CD14-positive monocyte (primary cell): ENCODE measurements around the gene PPM1M. TPM values are rescaled to one million over a fixed set of nuclear protein-coding genes. Genes with fewer than 3 reads are reported as not detected.

Experiments used
- DNase-seq, 3 donors: peaks; one replicate each; pipeline ENCODE4 v3.0.0-alpha.2; 2011 to 2022
- H2AFZ ChIP-seq: 2 replicates; pipeline ENCODE4 v1.6.0; 2012; ENCODE audit warnings: mild to moderate bottlenecking, low read depth, low read length, inconsistent platforms; ENCODE audit not compliant: insufficient read depth, poor library complexity, severe bottlenecking
- H3K27ac ChIP-seq, 2 donors: 1 replicate in 1 of 2; 2 replicates in 1 of 2; pipeline ENCODE4 v1.5.1; 2012 to 2013; ENCODE audit warnings: low read length in 2 of 2, control low read depth in 1 of 2, inconsistent platforms in 1 of 2, low read depth in 1 of 2, mild to moderate bottlenecking in 1 of 2
- H3K27me3 ChIP-seq, 2 donors: one replicate each; pipeline versions ENCODE4 v1.6.0 to v1.6.1; 2011 to 2013; ENCODE audit warnings: low read length in 2 of 2; ENCODE audit not compliant: control insufficient read depth in 2 of 2, insufficient read depth in 2 of 2
- H3K36me3 ChIP-seq, 2 donors: replicated peaks in 1 of 2; 1 replicate in 1 of 2; 2 replicates in 1 of 2; pipeline versions ENCODE4 v1.5.1 to v1.6.1; 2012 to 2013; ENCODE audit warnings: low read length in 2 of 2, control low read depth in 1 of 2, inconsistent platforms in 1 of 2, mild to moderate bottlenecking in 1 of 2; ENCODE audit not compliant: insufficient read depth in 2 of 2, control insufficient read depth in 1 of 2
- H3K4me1 ChIP-seq, 2 donors: 1 replicate in 1 of 2; 2 replicates in 1 of 2; pipeline versions ENCODE4 v1.5.1 to v1.6.1; 2012 to 2013; ENCODE audit warnings: low read length in 2 of 2, control low read depth in 1 of 2, inconsistent platforms in 1 of 2, mild to moderate bottlenecking in 1 of 2, moderate library complexity in 1 of 2; ENCODE audit not compliant: insufficient read depth in 2 of 2, control insufficient read depth in 1 of 2
- H3K4me2 ChIP-seq: replicated peaks from 2 replicates; pipeline ENCODE3; 2012; ENCODE audit warnings: low read length, moderate library complexity, mild to moderate bottlenecking; ENCODE audit not compliant: poor library complexity, severe bottlenecking; ENCODE audit errors: extremely low read depth
- H3K4me3 ChIP-seq, 3 experiments: fragments of 200-600 bp in 1 of 3; sonication (generic) in 1 of 3; replicated peaks in 1 of 3; 1 replicate in 2 of 3; 2 replicates in 1 of 3; pipeline ENCODE4 v1.5.1; 2011 to 2013; ENCODE audit warnings: low read length in 3 of 3, mild to moderate bottlenecking in 3 of 3, control low read depth in 2 of 3, low read depth in 2 of 3, inconsistent platforms in 1 of 3, moderate library complexity in 1 of 3
- H3K79me2 ChIP-seq: 2 replicates; pipeline ENCODE4 v1.6.0; 2012; ENCODE audit warnings: mild to moderate bottlenecking, control low read depth, inconsistent platforms, low read length, moderate library complexity; ENCODE audit not compliant: insufficient read depth
- H3K9ac ChIP-seq: 2 replicates; pipeline ENCODE4 v1.6.0; 2017; ENCODE audit warnings: low read length, mild to moderate bottlenecking; ENCODE audit not compliant: insufficient read depth, poor library complexity, severe bottlenecking
- H3K9me3 ChIP-seq, 2 donors: replicated peaks in 1 of 2; 1 replicate in 1 of 2; 2 replicates in 1 of 2; pipeline versions ENCODE4 v1.5.1 to v1.6.1; 2012 to 2013; ENCODE audit warnings: low read length in 2 of 2, control low read depth in 1 of 2; ENCODE audit not compliant: control insufficient read depth in 1 of 2, insufficient read depth in 1 of 2
- H4K20me1 ChIP-seq: 2 replicates; pipeline ENCODE4 v1.6.0; 2012; ENCODE audit warnings: mild to moderate bottlenecking, low read length, control low read depth, moderate library complexity; ENCODE audit not compliant: insufficient read depth
- H3K27ac Mint-ChIP-seq, 7 donors: one replicate each; pipeline ENCODE4 v1.8.0; 2020; ENCODE audit warnings: mild to moderate bottlenecking in 7 of 7, mixed read lengths in 7 of 7, moderate library complexity in 6 of 7, inconsistent platforms in 2 of 7
- H3K27me3 Mint-ChIP-seq, 3 donors: one replicate each; pipeline ENCODE4 v1.8.0; 2021 to 2022; ENCODE audit warnings: low read depth in 3 of 3, mild to moderate bottlenecking in 3 of 3, mixed read lengths in 3 of 3, moderate library complexity in 3 of 3, inconsistent platforms in 1 of 3
- H3K36me3 Mint-ChIP-seq, 2 donors: one replicate each; pipeline ENCODE4 v1.8.0; 2020; ENCODE audit warnings: mixed read lengths in 2 of 2, inconsistent platforms in 1 of 2, mild to moderate bottlenecking in 1 of 2
- H3K4me1 Mint-ChIP-seq: one replicate; pipeline ENCODE4 v1.8.0; 2020; ENCODE audit warnings: mild to moderate bottlenecking, mixed read lengths
- H3K4me3 Mint-ChIP-seq, 2 donors: one replicate each; pipeline ENCODE4 v1.8.0; 2020; ENCODE audit warnings: mild to moderate bottlenecking in 2 of 2, mixed read lengths in 2 of 2, moderate library complexity in 1 of 2
- H3K9me3 Mint-ChIP-seq, 7 donors: one replicate each; pipeline ENCODE4 v1.8.0; 2020 to 2022; ENCODE audit warnings: mixed read lengths in 7 of 7, mild to moderate bottlenecking in 6 of 7, moderate library complexity in 6 of 7, inconsistent platforms in 2 of 7
- WGBS: methylation state at CpG from one replicate; pipeline ENCODE4 v1.1.5; 2013; ENCODE audit warnings: missing lambda C conversion rate; ENCODE audit not compliant: insufficient coverage; 5-methylcytosine and 5-hydroxymethylcytosine counted together
- intact Hi-C, 2 donors: fragments of 100-400 bp; cut with micrococcal nuclease; formaldehyde crosslinking; loops; one replicate each; pipeline versions ENCODE4 v1.15.0 to v1.15.1; 2023
- polyA plus RNA-seq, 3 donors: library from polyadenylated mRNA; depleted of rRNA in 1 of 3; unstranded in 2 of 3; stranded (reverse) in 1 of 3; fragments of 300-500 nt in 2 of 3; fragments of >200 nt in 1 of 3; fragmentation: Illumina TruSeq in 2 of 3; gene quantifications; 1 replicate in 2 of 3; 2 replicates in 1 of 3; pipeline ENCODE4 v1.2.3, GENCODE V29; 2012 to 2021
- TF ChIP-seq, protein P1 (sequence below): fragments of 200-600 bp; IDR thresholded peaks from one replicate; pipeline ENCODE4 v1.8.0; 2022; ENCODE audit warnings: antibody characterized with exemption, mild to moderate bottlenecking

Gene PPM1M
- polyA plus RNA-seq, 3 donors, result 92.8 to 144 (median 120) TPM

GRCh38 chr3:52221141-52221562, 24.4 kb upstream of the PPM1M start:
- Histone ChIP-seq H3K36me3 (peaks cover 0 to 7% of the 10 kb centered on the region in 2 donors), H3K79me2 (no peaks in the 10 kb centered on the region), H4K20me1 (peaks cover 6% of the 10 kb centered on the region), H3K27me3 (no peaks in the 10 kb centered on the region), H3K4me2 (no peak overlapping the region), H3K4me3 (no peak overlapping the region), H3K27ac (no peak overlapping the region), H3K9ac (no peak overlapping the region), H2AFZ (no peak overlapping the region), H3K4me1 (peaks cover 42 to 49% of the 10 kb centered on the region in 2 donors), H3K9me3 (no peaks in the 10 kb centered on the region)
- Mint-ChIP-seq H3K4me3 (no peak overlapping the region), H3K27ac (no peak overlapping the region), H3K4me1 (peaks cover 53% of the 10 kb centered on the region), H3K9me3 (no peaks in the 10 kb centered on the region), H3K36me3 (peaks cover 27 to 30% of the 10 kb centered on the region in 2 donors), H3K27me3 (peaks cover 0 to 3% (median 2%) of the 10 kb centered on the region in 3 donors)
- DNase-seq, result no peak
- TF ChIP-seq, protein P1, sequence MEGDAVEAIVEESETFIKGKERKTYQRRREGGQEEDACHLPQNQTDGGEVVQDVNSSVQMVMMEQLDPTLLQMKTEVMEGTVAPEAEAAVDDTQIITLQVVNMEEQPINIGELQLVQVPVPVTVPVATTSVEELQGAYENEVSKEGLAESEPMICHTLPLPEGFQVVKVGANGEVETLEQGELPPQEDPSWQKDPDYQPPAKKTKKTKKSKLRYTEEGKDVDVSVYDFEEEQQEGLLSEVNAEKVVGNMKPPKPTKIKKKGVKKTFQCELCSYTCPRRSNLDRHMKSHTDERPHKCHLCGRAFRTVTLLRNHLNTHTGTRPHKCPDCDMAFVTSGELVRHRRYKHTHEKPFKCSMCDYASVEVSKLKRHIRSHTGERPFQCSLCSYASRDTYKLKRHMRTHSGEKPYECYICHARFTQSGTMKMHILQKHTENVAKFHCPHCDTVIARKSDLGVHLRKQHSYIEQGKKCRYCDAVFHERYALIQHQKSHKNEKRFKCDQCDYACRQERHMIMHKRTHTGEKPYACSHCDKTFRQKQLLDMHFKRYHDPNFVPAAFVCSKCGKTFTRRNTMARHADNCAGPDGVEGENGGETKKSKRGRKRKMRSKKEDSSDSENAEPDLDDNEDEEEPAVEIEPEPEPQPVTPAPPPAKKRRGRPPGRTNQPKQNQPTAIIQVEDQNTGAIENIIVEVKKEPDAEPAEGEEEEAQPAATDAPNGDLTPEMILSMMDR, result no peak
- WGBS, result 95% methylated on average over 27 of the region's 27 CpGs
- intact Hi-C loops, result no loop called here

DNA sequence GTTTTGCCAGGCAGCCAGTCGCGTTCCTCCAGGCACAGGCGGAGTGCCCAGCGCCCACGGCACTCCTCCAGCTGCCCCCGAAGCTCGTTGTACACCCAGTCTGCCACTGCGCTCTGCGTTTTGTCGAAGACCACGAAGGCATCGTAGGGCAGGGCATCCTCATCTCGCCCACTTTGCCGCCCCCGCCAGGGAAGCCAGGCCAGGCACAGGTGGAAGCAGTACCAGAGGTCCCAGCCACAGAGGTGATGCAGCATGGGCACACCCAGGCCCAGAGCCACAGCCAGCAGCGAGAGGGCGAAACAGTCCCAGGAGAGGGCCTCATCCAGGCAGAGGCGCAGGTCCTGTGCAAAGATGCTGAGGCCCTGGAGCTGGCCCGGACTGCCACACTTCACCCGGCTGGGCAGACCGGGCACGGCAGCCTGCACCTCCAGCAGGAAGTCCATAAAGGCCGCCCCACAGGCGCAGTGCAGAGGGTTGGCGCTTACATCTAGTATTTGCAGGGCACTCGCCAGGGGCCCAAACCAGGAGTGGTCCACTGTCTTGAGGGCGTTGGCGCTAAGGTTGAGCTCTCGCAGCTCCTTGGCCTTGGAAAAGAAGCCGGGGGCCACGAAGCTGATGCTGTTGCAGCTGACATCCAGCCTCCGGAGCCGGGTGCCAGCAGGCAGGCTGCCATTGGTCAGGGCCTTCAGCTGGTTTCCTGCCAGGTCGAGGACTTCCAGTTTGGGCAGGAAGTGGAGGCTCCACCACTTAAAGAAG, 23.8 kb upstream of the PPM1M start:
- intact Hi-C loops, result no loop called here
- WGBS, result 85% methylated on average over 33 of the region's 34 CpGs
- H3K79me2 ChIP-seq, result no peaks in the 10 kb centered on the region

More for the DNA sequence above, 23.8 kb upstream of the PPM1M start:
- Histone ChIP-seq H4K20me1 (peaks cover 10% of the 10 kb centered on the region), H2AFZ (no peak overlapping the region), H3K4me3 (no peak overlapping the region), H3K27me3 (no peaks in the 10 kb centered on the region), H3K27ac (no peak overlapping the region), H3K4me1 (peaks cover 42 to 51% of the 10 kb centered on the region in 2 donors), H3K9ac (no peak overlapping the region), H3K36me3 (peaks cover 0 to 6% of the 10 kb centered on the region in 2 donors), H3K9me3 (no peaks in the 10 kb centered on the region), H3K4me2 (no peak overlapping the region)
- Mint-ChIP-seq H3K9me3 (no peaks in the 10 kb centered on the region), H3K27ac (peak overlapping the region in 1 of 7 donors; percentile 15), H3K27me3 (peaks cover 1 to 3% (median 2%) of the 10 kb centered on the region in 3 donors), H3K4me3 (no peak overlapping the region), H3K36me3 (peaks cover 24 to 29% of the 10 kb centered on the region in 2 donors), H3K4me1 (peaks cover 55% of the 10 kb centered on the region)
- DNase-seq, result no peak
- TF ChIP-seq, protein P1, result no peak
